ENCODE measurements around the gene RCOR1. TPM values are rescaled to one million over a fixed set of nuclear protein-coding genes. Genes with fewer than 3 reads are reported as not detected.

Gene RCOR1
- total RNA-seq, 4 donors from 2014 or later: 11.6 to 15.6 (median 14.0) TPM

DNA sequence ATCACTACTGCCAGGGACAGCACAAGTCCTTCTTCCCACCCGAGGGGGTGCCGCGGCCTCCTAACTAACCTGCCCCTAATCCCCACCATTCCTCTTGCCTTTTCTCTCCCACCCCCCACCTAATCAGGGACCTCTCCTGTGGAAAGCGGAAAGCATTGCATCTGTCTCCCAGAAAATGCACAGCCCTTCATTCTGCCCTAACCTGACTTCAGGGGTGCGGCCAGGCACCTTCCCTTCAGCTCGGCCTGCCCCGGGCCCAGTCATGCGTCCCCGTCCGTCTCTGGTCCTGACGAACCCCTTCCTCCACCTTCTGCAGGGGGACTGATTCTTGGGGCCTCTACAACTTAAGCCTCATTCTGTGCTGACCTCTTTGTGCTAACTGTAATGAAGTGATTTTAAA lies 140.9 kb downstream of the RCOR1 start:
- 80 to 96% methylated on average over 7 to 9 of the region's 11 CpGs for WGBS, 2 donors (ENCODE audit: low coverage in 1 of 2)
- Histone ChIP-seq H3K27ac (no peak overlapping the region), H3K9me3 (no peaks in the 10 kb centered on the region), H3K4me3 (no peak overlapping the region), H3K4me1 (no peaks in the 10 kb centered on the region), H3K27me3 (no peaks in the 10 kb centered on the region), H3K36me3 (peaks cover 0 to 64% of the 10 kb centered on the region in 2 donors)
- no peak for TF ChIP-seq EP300 (IDR thresholded peaks at IDR 0.05)
- TF ChIP-seq POLR2A (IDR thresholded peaks at IDR 0.05): no peak
- TF ChIP-seq POLR2AphosphoS5 (IDR thresholded peaks at IDR 0.05): no peak
- TF ChIP-seq, protein P1, sequence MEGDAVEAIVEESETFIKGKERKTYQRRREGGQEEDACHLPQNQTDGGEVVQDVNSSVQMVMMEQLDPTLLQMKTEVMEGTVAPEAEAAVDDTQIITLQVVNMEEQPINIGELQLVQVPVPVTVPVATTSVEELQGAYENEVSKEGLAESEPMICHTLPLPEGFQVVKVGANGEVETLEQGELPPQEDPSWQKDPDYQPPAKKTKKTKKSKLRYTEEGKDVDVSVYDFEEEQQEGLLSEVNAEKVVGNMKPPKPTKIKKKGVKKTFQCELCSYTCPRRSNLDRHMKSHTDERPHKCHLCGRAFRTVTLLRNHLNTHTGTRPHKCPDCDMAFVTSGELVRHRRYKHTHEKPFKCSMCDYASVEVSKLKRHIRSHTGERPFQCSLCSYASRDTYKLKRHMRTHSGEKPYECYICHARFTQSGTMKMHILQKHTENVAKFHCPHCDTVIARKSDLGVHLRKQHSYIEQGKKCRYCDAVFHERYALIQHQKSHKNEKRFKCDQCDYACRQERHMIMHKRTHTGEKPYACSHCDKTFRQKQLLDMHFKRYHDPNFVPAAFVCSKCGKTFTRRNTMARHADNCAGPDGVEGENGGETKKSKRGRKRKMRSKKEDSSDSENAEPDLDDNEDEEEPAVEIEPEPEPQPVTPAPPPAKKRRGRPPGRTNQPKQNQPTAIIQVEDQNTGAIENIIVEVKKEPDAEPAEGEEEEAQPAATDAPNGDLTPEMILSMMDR (IDR thresholded peaks at IDR 0.05): no peak
- ATAC-seq: no peak

DNA sequence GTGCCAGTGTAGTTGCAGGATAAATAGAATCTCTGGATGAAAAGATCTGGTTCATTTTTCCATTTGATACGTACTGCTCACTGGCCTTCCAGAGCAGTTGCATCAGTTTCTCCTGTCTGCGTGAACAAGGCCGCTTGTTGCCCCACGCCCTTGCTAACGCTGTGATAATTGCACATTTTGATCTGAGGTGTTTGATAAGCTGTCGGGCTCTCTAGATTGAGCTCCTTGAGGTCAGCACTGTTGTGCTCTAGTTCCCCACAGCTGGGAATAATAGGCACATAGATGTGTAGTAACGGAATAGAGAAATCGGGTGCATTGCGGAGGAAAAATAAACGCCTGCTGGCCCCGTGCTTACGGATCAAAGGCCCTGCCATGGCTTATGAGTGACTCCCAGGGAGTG lies 142.0 kb downstream of the RCOR1 start:
- Histone ChIP-seq H3K4me1 (no peaks in the 10 kb centered on the region), H3K4me3 (no peak overlapping the region), H3K27ac (no peak overlapping the region), H3K9me3 (no peaks in the 10 kb centered on the region), H3K36me3 (peaks cover 0 to 57% of the 10 kb centered on the region in 2 donors), H3K27me3 (no peaks in the 10 kb centered on the region)
- no peak for TF ChIP-seq POLR2AphosphoS5 (IDR thresholded peaks at IDR 0.05)
- TF ChIP-seq, protein P1 (IDR thresholded peaks at IDR 0.05): no peak
- TF ChIP-seq EP300 (IDR thresholded peaks at IDR 0.05): no peak
- WGBS, 2 donors (ENCODE audit: low coverage in 1 of 2): 74 to 84% methylated on average over 8 to 12 of the region's 12 CpGs
- ATAC-seq: no peak

DNA sequence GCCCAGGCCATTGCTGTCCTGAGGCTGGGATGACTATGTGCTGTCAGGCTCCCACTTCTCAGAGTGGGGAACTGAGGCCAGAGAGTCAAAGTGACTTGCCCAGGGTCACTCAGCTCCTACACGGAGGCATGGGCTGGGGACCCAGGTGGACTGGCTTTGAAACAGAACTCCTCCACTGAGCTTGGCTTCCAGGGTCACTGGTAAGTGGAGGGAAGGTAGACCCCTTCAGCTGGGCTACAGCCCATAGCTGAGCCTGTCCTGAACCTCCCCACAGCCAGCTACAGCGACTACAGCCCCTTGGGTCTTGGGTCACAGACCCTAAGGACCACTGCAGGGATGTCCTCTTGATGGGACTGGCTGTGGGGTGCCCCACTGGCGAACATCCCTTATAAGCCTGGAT lies 144.5 kb downstream of the RCOR1 start:
- ATAC-seq: no peak
- H3K36me3 ChIP-seq: peaks cover 0 to 35% of the 10 kb centered on the region in 2 donors
- no peak overlapping the region for H3K27ac ChIP-seq
- no peak overlapping the region for H3K4me3 ChIP-seq
- H3K9me3 ChIP-seq: peaks cover 0 to 19% (median 0%) of the 10 kb centered on the region in 3 donors
- no peaks in the 10 kb centered on the region for H3K27me3 ChIP-seq
- 100% methylated on average over 2 of the region's 3 CpGs; no CpG with 5 or more reads in 1 of the 2 donors for WGBS, 2 donors (ENCODE audit: low coverage in 1 of 2)
- H3K4me1 ChIP-seq: no peaks in the 10 kb centered on the region
- TF ChIP-seq EP300 (IDR thresholded peaks at IDR 0.05) (no peak), POLR2A (IDR thresholded peaks at IDR 0.05) (no peak), POLR2AphosphoS5 (IDR thresholded peaks at IDR 0.05) (no peak)
- TF ChIP-seq, protein P1 (IDR thresholded peaks at IDR 0.05): no peak

DNA sequence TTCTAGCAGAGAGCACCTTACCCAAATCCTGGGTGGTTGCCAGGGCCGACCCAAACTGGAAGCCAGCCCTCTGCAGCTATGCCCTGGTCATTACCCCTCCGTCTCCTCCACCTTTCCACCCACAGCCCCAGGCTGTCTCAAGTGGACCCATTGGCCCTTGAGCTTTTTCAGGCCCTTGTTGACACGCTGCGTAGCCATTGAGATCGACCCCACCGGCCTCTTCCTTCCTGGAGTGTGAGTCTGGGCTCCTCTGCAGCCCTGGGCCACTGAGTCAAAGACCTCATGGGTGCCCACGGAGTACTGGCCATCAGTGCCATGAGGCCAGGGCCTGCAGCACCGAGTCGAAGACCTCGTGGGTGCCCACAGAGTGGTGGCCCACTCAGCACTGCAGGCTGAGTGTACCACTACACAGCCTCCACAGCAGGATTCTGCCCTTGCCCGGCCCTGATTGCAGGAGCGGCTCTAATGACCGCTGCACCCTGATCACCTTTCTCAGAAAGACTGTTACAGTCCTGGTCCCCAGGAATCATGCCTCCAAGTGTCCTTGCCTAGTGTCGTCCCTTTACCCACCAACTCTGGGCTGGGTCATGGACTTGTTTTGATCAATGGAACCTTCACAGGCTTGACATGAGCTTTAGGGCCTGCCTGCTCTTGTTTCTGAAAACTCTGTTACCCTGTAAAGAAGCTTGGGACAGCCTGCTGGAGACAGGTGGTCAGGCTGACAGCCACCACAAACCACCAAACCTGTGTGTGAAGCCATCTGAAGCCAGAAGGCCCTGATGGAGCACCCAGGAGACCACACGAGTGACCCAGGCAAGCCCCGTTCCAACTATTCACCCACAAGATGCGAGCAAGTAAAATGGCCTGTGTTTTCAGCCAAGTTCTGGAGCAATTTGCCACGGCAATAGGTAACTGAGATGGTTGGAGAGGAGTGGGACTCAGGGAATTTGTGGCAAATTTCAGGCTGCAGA lies 145.2 kb downstream of the RCOR1 start:
- Histone ChIP-seq H3K27me3 (no peaks in the 10 kb centered on the region), H3K4me3 (no peak overlapping the region), H3K4me1 (no peaks in the 10 kb centered on the region), H3K9me3 (peaks cover 0 to 26% (median 0%) of the 10 kb centered on the region in 3 donors), H3K36me3 (peaks cover 0 to 31% of the 10 kb centered on the region in 2 donors), H3K27ac (no peak overlapping the region)
- TF ChIP-seq, protein P1 (IDR thresholded peaks at IDR 0.05): no peak
- TF ChIP-seq POLR2AphosphoS5 (IDR thresholded peaks at IDR 0.05): no peak
- 86% methylated on average over 5 of the region's 18 CpGs; no CpG with 5 or more reads in 1 of the 2 donors for WGBS, 2 donors (ENCODE audit: low coverage in 1 of 2)
- no peak for ATAC-seq
